Glutamatergic neuron (in vitro differentiated cells): ENCODE data around the gene HGFAC. TPM values are rescaled to one million over a fixed set of nuclear protein-coding genes. Genes with fewer than 3 reads are reported as not detected.
A peak's percentile ranks its signal among the peaks of the same experiment; 100 is the strongest.
"Not testable (repeated sequence)": the region's sequence is repeated elsewhere in the genome, so short reads cannot be mapped to it uniquely, and the experiment has no call there.

ENCODE experiments used
- DNase-seq: peaks from one replicate; pipeline ENCODE4 v3.0.0; 2022
- H3K27ac Mint-ChIP-seq: one replicate; pipeline ENCODE4 v1.8.0; 2020; ENCODE audit warnings: mild to moderate bottlenecking, mixed read lengths, inconsistent platforms; ENCODE audit not compliant: unreplicated experiment
- H3K27me3 Mint-ChIP-seq: one replicate; pipeline ENCODE4 v1.8.0; 2020; ENCODE audit warnings: mild to moderate bottlenecking, moderate library complexity, mixed read lengths, inconsistent platforms; ENCODE audit not compliant: unreplicated experiment
- H3K36me3 Mint-ChIP-seq: one replicate; pipeline ENCODE4 v1.8.0; 2020; ENCODE audit warnings: mild to moderate bottlenecking, mixed read lengths, inconsistent platforms; ENCODE audit not compliant: unreplicated experiment
- H3K4me1 Mint-ChIP-seq: one replicate; pipeline ENCODE4 v1.8.0; 2020; ENCODE audit warnings: mild to moderate bottlenecking, low read depth, mixed read lengths, inconsistent platforms; ENCODE audit not compliant: unreplicated experiment
- H3K4me3 Mint-ChIP-seq: one replicate; pipeline ENCODE4 v1.8.0; 2020; ENCODE audit warnings: mild to moderate bottlenecking, mixed read lengths, inconsistent platforms; ENCODE audit not compliant: unreplicated experiment
- H3K9me3 Mint-ChIP-seq: one replicate; pipeline ENCODE4 v1.8.0; 2020; ENCODE audit warnings: mild to moderate bottlenecking, moderate library complexity, mixed read lengths, inconsistent platforms; ENCODE audit not compliant: unreplicated experiment
- total RNA-seq: library from RNA; stranded (reverse); fragmentation: NEBNext Ultra II Directional; extraction: Animal tissue kit (Norgen Biotek cat#: 25700); gene quantifications from one replicate; pipeline ENCODE4 v1.2.1, GENCODE V29; 2021; ENCODE audit not compliant: unreplicated experiment
- TF ChIP-seq, protein P1 (sequence below): fragments of 200-600 bp; sonication (generic); IDR thresholded peaks from one replicate; pipeline ENCODE4 v1.5.0; 2021; ENCODE audit not compliant: partially characterized antibody, unreplicated experiment

Gene HGFAC
- total RNA-seq, 1 donor from 2014 or later = 9.4 TPM

DNA sequence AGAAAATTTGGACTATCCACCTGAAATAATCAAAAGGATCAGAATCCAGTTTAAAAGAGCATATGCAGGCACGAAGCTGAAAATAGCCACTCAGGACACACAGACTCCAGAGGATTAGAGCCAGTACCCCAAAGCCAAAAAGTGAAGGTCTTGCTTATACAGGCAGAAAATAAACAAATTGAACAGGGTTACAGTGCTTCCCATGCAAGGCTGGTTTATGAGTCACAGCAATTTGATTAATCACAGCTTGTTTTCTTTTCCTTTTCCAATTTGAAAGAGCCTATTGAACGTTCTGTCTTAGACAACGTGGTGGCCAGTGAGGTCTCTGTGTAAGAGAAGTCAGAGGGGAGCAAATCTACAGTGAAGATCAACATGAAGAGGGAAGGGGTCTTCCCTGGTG is 10.2 kb downstream of the HGFAC start:
- Mint-ChIP-seq H3K4me1 (no peaks in the 10 kb centered on the region), H3K27ac (no peak overlapping the region), H3K4me3 (no peak overlapping the region), H3K9me3 (peaks cover 14% of the 10 kb centered on the region), H3K36me3 (peaks cover 9% of the 10 kb centered on the region), H3K27me3 (peaks cover 2% of the 10 kb centered on the region)
- DNase-seq = no peak
- TF ChIP-seq, protein P1, sequence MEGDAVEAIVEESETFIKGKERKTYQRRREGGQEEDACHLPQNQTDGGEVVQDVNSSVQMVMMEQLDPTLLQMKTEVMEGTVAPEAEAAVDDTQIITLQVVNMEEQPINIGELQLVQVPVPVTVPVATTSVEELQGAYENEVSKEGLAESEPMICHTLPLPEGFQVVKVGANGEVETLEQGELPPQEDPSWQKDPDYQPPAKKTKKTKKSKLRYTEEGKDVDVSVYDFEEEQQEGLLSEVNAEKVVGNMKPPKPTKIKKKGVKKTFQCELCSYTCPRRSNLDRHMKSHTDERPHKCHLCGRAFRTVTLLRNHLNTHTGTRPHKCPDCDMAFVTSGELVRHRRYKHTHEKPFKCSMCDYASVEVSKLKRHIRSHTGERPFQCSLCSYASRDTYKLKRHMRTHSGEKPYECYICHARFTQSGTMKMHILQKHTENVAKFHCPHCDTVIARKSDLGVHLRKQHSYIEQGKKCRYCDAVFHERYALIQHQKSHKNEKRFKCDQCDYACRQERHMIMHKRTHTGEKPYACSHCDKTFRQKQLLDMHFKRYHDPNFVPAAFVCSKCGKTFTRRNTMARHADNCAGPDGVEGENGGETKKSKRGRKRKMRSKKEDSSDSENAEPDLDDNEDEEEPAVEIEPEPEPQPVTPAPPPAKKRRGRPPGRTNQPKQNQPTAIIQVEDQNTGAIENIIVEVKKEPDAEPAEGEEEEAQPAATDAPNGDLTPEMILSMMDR = no peak

DNA sequence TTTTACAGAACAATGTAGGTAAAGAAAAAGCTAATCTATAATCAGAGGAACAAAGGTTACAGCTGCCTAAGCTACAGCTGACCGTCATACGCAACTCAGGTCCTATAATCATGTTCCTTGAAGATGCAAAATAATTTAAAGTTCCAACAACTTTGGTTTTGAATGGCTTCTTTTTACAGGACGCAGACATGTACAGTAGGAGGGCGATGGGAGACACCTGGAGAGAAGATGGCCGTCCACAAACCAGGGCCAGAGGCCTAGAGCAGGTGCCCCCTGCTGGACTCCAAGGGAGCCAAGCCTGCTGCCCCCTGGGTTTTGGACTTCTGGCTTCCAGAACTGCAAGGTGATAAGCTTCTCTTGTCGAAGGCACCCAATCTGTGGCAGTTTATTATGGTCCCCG is 10.6 kb downstream of the HGFAC start:
- H3K4me1 Mint-ChIP-seq = no peaks in the 10 kb centered on the region
- DNase-seq = peak; percentile 17
- H3K27ac Mint-ChIP-seq = no peak overlapping the region
- peaks cover 13% of the 10 kb centered on the region for H3K36me3 Mint-ChIP-seq
- peaks cover 2% of the 10 kb centered on the region for H3K27me3 Mint-ChIP-seq
- TF ChIP-seq, protein P1 = no peak
- peaks cover 16% of the 10 kb centered on the region for H3K9me3 Mint-ChIP-seq
- no peak overlapping the region for H3K4me3 Mint-ChIP-seq

DNA sequence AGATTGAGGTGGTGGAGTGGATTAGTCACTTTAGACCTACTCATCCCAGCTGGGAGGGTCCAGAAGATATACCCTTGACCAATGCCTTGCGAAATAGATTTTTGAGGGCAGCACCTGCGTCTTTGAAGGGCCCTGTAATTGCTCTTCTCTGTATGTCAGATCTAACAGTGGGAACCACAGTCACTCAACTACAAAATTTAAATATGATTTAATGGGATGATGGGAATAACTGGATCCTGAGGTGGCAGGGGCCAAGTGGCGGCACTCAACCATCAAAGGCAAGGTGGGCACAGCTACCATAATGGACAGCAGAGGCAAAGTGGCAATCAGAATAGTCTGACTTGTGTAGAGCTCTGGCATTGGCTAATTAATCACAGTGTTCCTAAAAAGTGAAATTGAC is 13.8 kb downstream of the HGFAC start:
- H3K27ac Mint-ChIP-seq, H3K4me1 Mint-ChIP-seq, DNase-seq, H3K27me3 Mint-ChIP-seq, H3K4me3 Mint-ChIP-seq: not testable (repeated sequence)
- Mint-ChIP-seq H3K9me3 (peaks cover 29% of the 10 kb centered on the region), H3K36me3 (peaks cover 32% of the 10 kb centered on the region)

DNA sequence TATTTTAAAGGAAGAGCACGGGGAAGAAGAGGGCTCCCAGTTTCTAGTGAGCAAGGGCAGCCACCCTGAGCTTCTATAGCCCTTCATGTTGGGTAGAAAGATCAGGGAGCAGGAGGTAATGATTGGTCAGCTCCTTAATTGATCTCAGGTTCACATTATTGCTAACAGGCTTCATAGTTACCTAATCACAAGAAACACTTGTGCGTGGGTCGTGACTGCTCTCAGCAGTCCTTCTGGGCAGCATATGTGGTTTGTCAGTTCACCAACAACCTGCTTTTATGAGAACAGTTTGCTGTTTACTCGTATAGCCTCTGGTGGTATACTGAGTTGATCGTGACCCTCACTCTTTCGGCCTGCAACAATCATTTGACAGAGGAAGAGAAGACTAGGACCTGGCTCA is 16.6 kb downstream of the HGFAC start:
- Mint-ChIP-seq H3K9me3 (peaks cover 27% of the 10 kb centered on the region), H3K4me3 (no peak overlapping the region), H3K36me3 (peaks cover 32% of the 10 kb centered on the region), H3K4me1 (no peaks in the 10 kb centered on the region), H3K27me3 (peaks cover 3% of the 10 kb centered on the region), H3K27ac (no peak overlapping the region)
- DNase-seq = no peak
- TF ChIP-seq, protein P1 = no peak

DNA sequence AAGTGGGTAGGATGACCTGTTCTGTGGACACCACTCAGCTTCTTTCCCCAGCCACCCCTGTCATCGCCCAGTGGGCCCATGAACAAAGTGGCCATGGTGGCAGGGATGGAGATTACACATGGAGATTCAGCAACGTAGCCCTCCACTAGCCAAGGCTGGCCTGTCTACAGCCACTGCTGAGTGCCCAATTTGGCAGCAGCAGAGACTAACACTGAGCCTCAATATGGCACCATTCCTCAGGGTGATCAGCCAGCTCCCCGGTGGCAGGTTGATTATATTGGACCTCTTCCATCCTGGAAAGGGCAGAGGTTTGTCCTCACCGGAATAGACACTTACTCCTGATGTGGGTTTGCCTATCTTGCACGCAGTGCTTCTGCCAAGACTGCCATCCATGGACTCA is 17.4 kb downstream of the HGFAC start:
- H3K4me3 Mint-ChIP-seq, H3K27me3 Mint-ChIP-seq, DNase-seq: not testable (repeated sequence)

DNA sequence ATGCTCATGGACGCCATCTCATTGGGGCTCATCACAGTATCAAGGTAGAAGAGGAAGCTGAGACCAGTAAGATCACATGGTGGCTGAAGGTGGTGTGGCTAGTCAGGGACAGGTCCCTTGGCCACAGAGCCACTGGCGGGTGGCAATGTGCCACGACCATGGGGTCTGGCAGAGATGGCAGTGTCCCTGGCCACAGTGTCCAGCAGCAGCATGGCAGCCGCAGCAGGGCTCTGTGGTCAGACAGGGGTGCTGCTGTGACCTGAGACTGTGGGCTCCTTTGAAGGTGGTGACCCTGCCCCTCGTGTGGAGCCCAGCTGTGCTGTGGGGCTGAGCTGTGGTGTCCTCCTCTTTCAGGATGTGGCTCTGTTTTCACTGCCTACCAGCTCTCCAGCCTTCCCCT is 19.2 kb downstream of the HGFAC start:
- peak; percentile 8 for DNase-seq
- peaks cover 28% of the 10 kb centered on the region for H3K36me3 Mint-ChIP-seq
- H3K4me3 Mint-ChIP-seq = no peak overlapping the region
- H3K4me1 Mint-ChIP-seq = peaks cover 4% of the 10 kb centered on the region
- peaks cover 20% of the 10 kb centered on the region for H3K9me3 Mint-ChIP-seq
- H3K27ac Mint-ChIP-seq = no peak overlapping the region
- TF ChIP-seq, protein P1 = no peak
- peaks cover 3% of the 10 kb centered on the region for H3K27me3 Mint-ChIP-seq

More for the DNA sequence above, 17.4 kb downstream of the HGFAC start:
- not testable (repeated sequence) for H3K4me1 Mint-ChIP-seq, H3K27ac Mint-ChIP-seq
- H3K36me3 Mint-ChIP-seq = peaks cover 28% of the 10 kb centered on the region
- peaks cover 24% of the 10 kb centered on the region for H3K9me3 Mint-ChIP-seq
